A673 (cell line): ENCODE measurements around the gene ADGRD1. TPM values are rescaled to one million over a fixed set of nuclear protein-coding genes. Genes with fewer than 3 reads are reported as not detected.

Source experiments
- BruUV-seq: library from RNA; stranded (reverse); fragments of 400-500 nt; replicated peaks from 2 replicates; lab custom pipeline; 2021; lab: Mats Ljungman, UMichigan
- CTCF ChIA-PET: fragments of 300-600 bp; sonication (Branson Sonifier 250); formaldehyde crosslinking; loops from one replicate; lab custom pipeline; 2022; ENCODE audit warnings: antibody characterized with exemption; lab: Charles Lee
- POLR2A ChIA-PET: fragments of 300-600 bp; sonication (Branson Sonifier 250); formaldehyde crosslinking; loops from one replicate; lab custom pipeline; 2022; ENCODE audit warnings: antibody characterized with exemption; ENCODE audit not compliant: low non-redundant PET; lab: Charles Lee
- DNase-seq: peaks from one replicate; pipeline ENCODE4 v3.0.0-alpha.2; 2015; ENCODE audit warnings: low spot score
- H3K27ac ChIP-seq: fragments of 200-600 bp; sonication (generic); 2 replicates; pipeline ENCODE4 v1.5.1; 2016; ENCODE audit warnings: mixed run types, low read depth, mild to moderate bottlenecking, mixed read lengths, antibody characterized with exemption, low read length; ENCODE audit not compliant: poor library complexity, severe bottlenecking
- H3K27me3 ChIP-seq: fragments of 200-600 bp; sonication (generic); replicated peaks from 2 replicates; pipeline ENCODE4 v1.6.1; 2017; ENCODE audit warnings: mixed run types, low read depth, mild to moderate bottlenecking, mixed read lengths, antibody characterized with exemption, low read length; ENCODE audit not compliant: insufficient read depth, poor library complexity
- H3K36me3 ChIP-seq: fragments of 200-600 bp; sonication (generic); 2 replicates; pipeline ENCODE4 v1.6.1; 2016; ENCODE audit warnings: mixed run types, mild to moderate bottlenecking, mixed read lengths, antibody characterized with exemption, low read length; ENCODE audit not compliant: insufficient read depth, poor library complexity, severe bottlenecking
- H3K4me1 ChIP-seq: fragments of 200-600 bp; sonication (generic); 2 replicates; pipeline ENCODE4 v1.6.1; 2017; ENCODE audit warnings: mixed run types, mild to moderate bottlenecking, mixed read lengths, antibody characterized with exemption, low read length; ENCODE audit not compliant: insufficient read depth, poor library complexity, severe bottlenecking
- H3K4me3 ChIP-seq: fragments of 200-600 bp; sonication (generic); 2 replicates; pipeline ENCODE4 v1.5.1; 2016; ENCODE audit warnings: low read depth, mixed run types, mild to moderate bottlenecking, mixed read lengths, low read length; ENCODE audit not compliant: poor library complexity, severe bottlenecking
- H3K9me3 ChIP-seq: fragments of 200-600 bp; sonication (generic); 2 replicates; pipeline ENCODE4 v1.6.1; 2016; ENCODE audit warnings: mixed run types, low read depth, mild to moderate bottlenecking, mixed read lengths, antibody characterized with exemption, low read length; ENCODE audit not compliant: poor library complexity, severe bottlenecking
- CTCF ChIP-seq: fragments of 300-800, 200-600 bp; sonication (generic); conservative IDR thresholded peaks from 2 replicates; pipeline ENCODE4 v1.5.1; 2017; ENCODE audit warnings: low read depth, mild to moderate bottlenecking, antibody characterized with exemption, low read length, moderate library complexity, mixed read lengths
- EZH2 ChIP-seq: fragments of 200-600 bp; sonication (generic); IDR thresholded peaks from 2 replicates; pipeline ENCODE4 v1.6.1; 2017; ENCODE audit warnings: borderline replicate concordance, low read depth, mild to moderate bottlenecking, mixed read lengths, antibody characterized with exemption, low read length; ENCODE audit not compliant: poor library complexity, severe bottlenecking
- intact Hi-C: fragments of 100-400 bp; cut with micrococcal nuclease; formaldehyde crosslinking; loops from one replicate; pipeline ENCODE4 v1.10.0; 2022; ENCODE audit not compliant: unreplicated experiment
- total RNA-seq: library from RNA; stranded (reverse); gene quantifications from 2 replicates; pipeline ENCODE4 v1.2.3, GENCODE V29; 2021

Gene ADGRD1
- total RNA-seq, 1 experiment from 2014 or later: not detected

- no peaks in the 10 kb centered on the region for H3K27me3 ChIP-seq
- peak; percentile 40 for DNase-seq
- H3K9me3 ChIP-seq: no peaks in the 10 kb centered on the region
- CTCF ChIA-PET: no interaction called here
- H3K36me3 ChIP-seq: no peaks in the 10 kb centered on the region
- no peak for TF ChIP-seq CTCF
- TF ChIP-seq EZH2: no peak
- H3K4me3 ChIP-seq: no peak overlapping the region
- peaks cover 7% of the 10 kb centered on the region for H3K4me1 ChIP-seq
- intact Hi-C loops: no loop called here
- H3K27ac ChIP-seq: no peak overlapping the region
- POLR2A ChIA-PET: no interaction called here
- BruUV-seq: no TSS peak
These were observed 36.3 kb downstream of the ADGRD1 start for GRCh38 chr12:130990034-130990433.

- H3K27ac ChIP-seq: no peak overlapping the region
- CTCF ChIA-PET: no interaction called here
- BruUV-seq: no TSS peak
- no peaks in the 10 kb centered on the region for H3K9me3 ChIP-seq
- H3K36me3 ChIP-seq: no peaks in the 10 kb centered on the region
- peaks cover 7% of the 10 kb centered on the region for H3K4me1 ChIP-seq
- no peak for TF ChIP-seq EZH2
- no peak for TF ChIP-seq CTCF
- DNase-seq: no peak
- H3K27me3 ChIP-seq: no peaks in the 10 kb centered on the region
- intact Hi-C loops: no loop called here
- POLR2A ChIA-PET: no interaction called here
- H3K4me3 ChIP-seq: no peak overlapping the region
These were observed 38.7 kb downstream of the ADGRD1 start for GRCh38 chr12:130992448-130992847.

- no peaks in the 10 kb centered on the region for H3K9me3 ChIP-seq
- ChIA-PET CTCF (no interaction called here), POLR2A (no interaction called here)
- TF ChIP-seq EZH2 (no peak), CTCF (no peak)
- no TSS peak for BruUV-seq
- H3K4me3 ChIP-seq: no peak overlapping the region
- no peak for DNase-seq
- intact Hi-C loops: no loop called here
- H3K27me3 ChIP-seq: no peaks in the 10 kb centered on the region
- peaks cover 7% of the 10 kb centered on the region for H3K4me1 ChIP-seq
- H3K36me3 ChIP-seq: no peaks in the 10 kb centered on the region
- no peak overlapping the region for H3K27ac ChIP-seq
These were observed 39.4 kb downstream of the ADGRD1 start for GRCh38 chr12:130992979-130993538.
